NCI-H526 treated with DMSO at 0.1 percent for 48 hours (cell line): ENCODE data around the gene KIF21B.
A peak's percentile ranks its signal among the peaks of the same experiment; 100 is the strongest.

Experiments
- DNase-seq: peaks from one replicate; lab custom pipeline; 2025; lab: John Stamatoyannopoulos, UW

KIF21B gene

GRCh38 chr1:200992382-200993048 lies 31.0 kb downstream of the KIF21B start:
- no peak for DNase-seq

- no peak for DNase-seq
These were observed 32.4 kb downstream of the KIF21B start for GRCh38 chr1:200991097-200991614.

- no peak for DNase-seq
These were observed 33.4 kb downstream of the KIF21B start for GRCh38 chr1:200990114-200990513.

- DNase-seq = no peak
These were observed 34.2 kb downstream of the KIF21B start for GRCh38 chr1:200989337-200989736.

- no peak for DNase-seq
These were observed 34.8 kb downstream of the KIF21B start for GRCh38 chr1:200988693-200989092.

- no peak for DNase-seq
These were observed 38.0 kb downstream of the KIF21B start for GRCh38 chr1:200985481-200985880.

- no peak for DNase-seq
These were observed 40.4 kb downstream of the KIF21B start for GRCh38 chr1:200983035-200983561.

- no peak for DNase-seq
These were observed 41.2 kb downstream of the KIF21B start for GRCh38 chr1:200982071-200982945.

- no peak for DNase-seq
These were observed 42.2 kb downstream of the KIF21B start for GRCh38 chr1:200981278-200981677.

GRCh38 chr1:200980873-200981272 lies 42.6 kb downstream of the KIF21B start:
- no peak for DNase-seq

GRCh38 chr1:200980452-200980772 lies 43.1 kb downstream of the KIF21B start:
- no peak for DNase-seq

GRCh38 chr1:200979574-200980451 lies 43.7 kb downstream of the KIF21B start:
- DNase-seq = no peak

- DNase-seq = no peak
These were observed 46.3 kb downstream of the KIF21B start for GRCh38 chr1:200977071-200977754.

- no peak for DNase-seq
These were observed 46.9 kb downstream of the KIF21B start for GRCh38 chr1:200976634-200977033.

- DNase-seq = no peak
These were observed 48.1 kb downstream of the KIF21B start for GRCh38 chr1:200975458-200975857.

- DNase-seq = no peak
These were observed 48.8 kb downstream of the KIF21B start for GRCh38 chr1:200974711-200975110.

GRCh38 chr1:200973937-200974657 lies 49.4 kb downstream of the KIF21B start:
- DNase-seq = no peak

- DNase-seq = no peak
These were observed 50.4 kb downstream of the KIF21B start for GRCh38 chr1:200972985-200973742.

GRCh38 chr1:200971955-200972711 lies 51.4 kb downstream of the KIF21B start:
- DNase-seq = peak; percentile 5
